GM19324 (cell line): ENCODE results near the gene APLP2.
"Not testable (repeated sequence)": the region's sequence is repeated elsewhere in the genome, so short reads cannot be mapped to it uniquely, and the experiment has no call there.

Experiments
- ATAC-seq: cut with Tn5 transposase; IDR thresholded peaks from one replicate; pipeline ENCODE4 v1.9.1; 2021; ENCODE audit warnings: mild to moderate bottlenecking, moderate library complexity; ENCODE audit not compliant: unreplicated experiment, low FRiP score

Gene APLP2

DNA sequence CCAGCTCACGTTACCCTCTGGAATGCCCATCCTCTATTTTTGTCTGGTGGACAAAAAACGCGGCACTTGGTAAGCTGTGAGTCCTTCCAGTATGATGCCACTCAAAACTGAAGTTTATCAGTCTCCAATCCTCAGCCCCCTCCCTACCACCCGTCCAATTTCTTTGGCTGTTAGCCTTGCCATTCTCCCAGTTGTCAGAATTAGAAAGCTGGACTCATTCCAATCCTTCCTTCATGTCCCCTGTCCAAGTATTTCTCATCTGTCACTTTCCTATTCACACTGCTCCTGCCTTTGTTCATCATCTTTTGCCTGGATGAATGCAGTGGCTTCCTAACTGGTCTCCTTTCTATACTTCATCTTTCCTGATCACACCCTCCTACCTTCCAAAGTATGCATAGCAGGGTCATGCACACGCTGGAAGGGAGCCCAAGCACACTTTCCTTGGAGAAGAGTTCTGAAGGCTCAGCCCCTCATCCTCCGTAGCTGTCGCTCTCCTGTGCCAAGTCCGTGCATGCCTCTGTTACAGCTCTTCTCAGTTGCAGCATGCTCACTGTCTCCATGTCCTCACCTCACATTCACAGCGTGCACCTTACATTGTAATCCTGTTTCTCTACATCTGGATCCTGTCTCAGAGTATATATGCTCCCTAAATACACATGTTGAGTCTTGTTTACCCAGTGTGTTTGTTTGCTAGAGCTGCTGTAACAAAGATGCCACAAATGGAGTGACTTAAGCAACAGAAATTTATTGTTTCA is 19.4 kb downstream of the APLP2 start:
- ATAC-seq = no peak

DNA sequence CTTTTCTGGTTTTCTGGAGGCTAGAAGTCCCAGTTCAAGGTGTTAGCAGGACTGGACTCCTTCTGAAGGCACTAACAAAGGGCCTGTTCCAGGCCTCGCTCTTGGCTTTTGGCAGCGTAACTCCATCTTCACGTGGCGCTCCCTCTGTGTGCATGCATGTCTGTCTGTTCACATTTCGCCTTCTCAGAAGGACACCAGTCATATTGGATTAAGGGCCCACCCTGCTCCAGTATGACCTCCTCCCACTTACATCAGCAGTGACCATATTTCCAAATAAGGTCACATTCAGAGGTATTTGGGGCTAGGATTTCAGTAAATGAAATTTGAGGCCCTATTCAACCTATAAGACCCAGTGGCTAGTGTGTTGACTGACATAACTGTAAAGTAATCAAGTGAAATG is 20.0 kb downstream of the APLP2 start:
- ATAC-seq = no peak

DNA sequence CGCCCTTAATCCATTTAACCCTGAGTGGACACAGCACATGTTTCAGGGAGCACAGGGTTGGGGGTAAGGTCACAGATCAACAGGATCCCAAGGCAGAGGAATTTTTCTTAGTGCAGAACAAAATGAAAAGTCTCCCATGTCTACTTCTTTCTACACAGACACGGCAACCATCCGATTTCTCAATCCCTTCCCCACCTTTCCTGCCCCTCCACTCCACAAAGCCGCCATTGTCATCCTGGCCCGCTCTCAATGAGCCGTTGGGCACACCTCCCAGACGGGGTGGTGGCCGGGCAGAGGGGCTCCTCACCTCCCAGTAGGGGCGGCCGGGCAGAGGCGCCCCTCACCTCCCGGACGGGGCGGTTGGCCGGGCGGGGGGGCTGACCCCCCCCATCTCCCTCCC is 20.8 kb downstream of the APLP2 start:
- not testable (repeated sequence) for ATAC-seq

DNA sequence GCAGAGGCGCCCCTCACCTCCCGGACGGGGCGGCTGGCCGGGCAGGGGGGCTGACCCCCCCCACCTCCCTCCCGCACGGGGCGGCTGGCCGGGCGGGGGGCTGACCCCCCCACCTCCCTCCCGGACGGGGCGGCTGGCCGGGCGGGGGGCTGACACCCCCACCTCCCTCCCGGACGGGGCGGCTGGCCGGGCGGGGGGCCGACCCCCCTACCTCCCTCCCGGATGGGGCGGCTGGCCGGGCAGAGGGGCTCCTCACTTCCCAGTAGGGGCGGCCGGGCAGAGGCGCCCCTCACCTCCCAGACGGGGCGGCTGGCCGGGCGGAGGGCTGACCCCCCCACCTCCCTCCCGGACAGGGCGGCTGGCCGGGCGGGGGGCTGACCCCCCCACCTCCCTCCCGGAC is 21.5 kb downstream of the APLP2 start:
- ATAC-seq = not testable (repeated sequence)

DNA sequence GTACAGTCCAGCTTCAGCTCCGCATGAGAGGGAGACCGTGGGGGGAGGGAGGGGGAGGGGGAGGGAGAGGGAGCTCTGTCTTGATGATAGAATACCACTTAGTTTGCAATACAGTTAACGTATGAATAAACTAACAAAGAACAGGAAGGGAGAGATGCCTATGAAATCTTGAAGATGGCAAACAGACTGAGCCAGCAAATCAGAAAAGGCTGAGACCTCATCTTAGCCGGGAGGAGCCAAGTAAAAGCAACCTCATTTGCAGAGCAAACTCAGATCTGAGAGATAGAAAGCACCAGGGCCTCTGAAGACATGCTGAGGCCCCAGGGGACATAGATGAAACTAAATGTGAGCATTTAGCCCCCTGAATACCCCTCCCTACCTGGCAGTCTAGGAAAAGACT is 23.0 kb downstream of the APLP2 start:
- ATAC-seq = no peak

DNA sequence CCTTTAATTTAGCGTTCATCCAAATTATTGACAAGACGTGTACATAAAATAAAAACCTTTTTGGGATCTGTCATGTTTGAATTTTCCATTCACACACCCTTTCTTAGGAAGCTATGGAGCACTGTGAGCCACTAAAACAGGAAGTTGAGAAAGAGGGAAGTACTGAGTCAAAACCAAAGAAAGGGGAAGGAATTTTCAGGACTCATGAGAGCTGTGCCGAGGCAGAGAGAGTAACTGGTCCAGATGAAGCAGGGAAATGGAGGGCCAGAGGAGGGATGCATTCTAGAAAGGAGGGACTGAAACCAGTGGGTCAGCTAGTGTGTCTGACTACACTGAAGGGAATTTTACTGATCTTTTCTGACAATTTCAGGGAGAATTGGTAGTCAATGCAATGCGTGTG is 24.9 kb downstream of the APLP2 start:
- no peak for ATAC-seq

DNA sequence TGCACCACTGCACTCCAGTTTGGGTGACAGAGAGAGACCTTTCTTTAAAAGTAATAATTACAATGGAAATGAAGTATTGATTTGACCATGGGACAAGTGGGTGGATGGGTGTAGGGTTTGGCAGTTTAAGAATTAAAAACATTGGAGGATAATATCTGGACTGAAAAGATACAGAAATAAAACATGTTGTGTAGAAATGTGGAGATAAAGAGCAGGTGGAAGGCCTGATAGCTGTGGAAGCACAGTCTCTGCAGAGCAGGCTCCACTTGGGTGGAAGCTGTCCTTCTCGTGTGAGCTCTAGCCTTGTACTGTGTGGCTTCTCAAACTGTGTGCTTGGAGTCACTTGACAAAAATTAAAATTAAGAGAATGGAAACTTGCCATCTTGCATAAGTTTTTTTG is 25.6 kb downstream of the APLP2 start:
- ATAC-seq = no peak

DNA sequence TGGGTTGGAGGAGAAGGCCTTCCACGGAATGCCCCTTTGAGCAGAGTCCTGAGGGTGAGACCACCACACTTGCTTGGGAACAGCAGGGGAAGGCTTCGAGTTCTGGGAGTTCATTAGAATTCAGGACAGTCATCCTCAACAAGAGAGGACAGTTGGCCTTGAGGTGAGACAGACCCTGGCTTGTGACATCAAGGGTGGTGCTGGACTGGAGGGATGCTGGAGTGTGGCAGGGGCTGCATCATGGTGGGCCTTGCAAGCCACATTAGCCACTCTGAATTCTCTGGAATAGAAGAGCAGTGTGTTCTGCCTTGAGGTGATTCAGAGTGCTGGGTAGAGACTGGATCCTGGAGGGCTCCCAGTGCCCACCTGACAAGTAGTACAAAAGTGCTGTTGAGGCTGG is 26.3 kb downstream of the APLP2 start:
- ATAC-seq = no peak

DNA sequence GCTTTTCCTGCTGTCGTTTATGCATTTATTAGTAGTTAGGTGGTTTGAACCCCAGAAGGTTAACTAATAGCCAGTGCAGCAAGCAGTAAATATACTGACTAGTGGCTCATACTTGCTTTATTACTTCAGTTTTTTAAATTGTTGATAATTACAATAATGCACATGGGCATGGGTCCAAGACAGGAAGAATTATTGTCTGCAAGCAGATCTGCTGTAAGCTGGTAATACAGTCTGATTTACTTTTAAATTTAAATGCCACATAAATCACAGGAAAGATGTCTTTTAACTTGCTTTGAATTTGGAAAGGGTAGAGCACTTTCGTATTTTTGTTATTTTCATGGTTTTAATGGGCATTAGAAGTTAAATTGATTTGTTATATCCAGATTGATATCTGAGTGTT is 27.1 kb downstream of the APLP2 start:
- ATAC-seq = no peak

DNA sequence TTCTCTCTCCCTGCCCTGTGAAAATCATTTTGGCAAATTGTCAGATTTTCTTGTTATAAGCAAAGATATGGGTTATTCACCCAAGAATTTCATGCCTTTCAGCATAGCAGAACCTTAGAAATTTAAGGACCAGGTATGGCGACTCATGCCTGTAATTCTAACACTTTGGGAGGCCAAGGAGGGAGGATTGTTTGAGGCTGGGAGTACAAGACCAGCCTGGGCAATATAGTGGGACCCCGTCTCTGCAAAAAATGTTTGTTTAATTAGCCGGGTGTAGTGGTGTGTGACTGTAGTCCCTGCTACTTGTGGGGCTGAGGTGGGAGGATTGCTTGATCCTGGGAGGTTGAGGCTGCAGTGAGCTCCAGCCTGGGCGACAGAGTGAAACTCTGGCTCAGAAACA is 27.6 kb downstream of the APLP2 start:
- ATAC-seq = no peak

DNA sequence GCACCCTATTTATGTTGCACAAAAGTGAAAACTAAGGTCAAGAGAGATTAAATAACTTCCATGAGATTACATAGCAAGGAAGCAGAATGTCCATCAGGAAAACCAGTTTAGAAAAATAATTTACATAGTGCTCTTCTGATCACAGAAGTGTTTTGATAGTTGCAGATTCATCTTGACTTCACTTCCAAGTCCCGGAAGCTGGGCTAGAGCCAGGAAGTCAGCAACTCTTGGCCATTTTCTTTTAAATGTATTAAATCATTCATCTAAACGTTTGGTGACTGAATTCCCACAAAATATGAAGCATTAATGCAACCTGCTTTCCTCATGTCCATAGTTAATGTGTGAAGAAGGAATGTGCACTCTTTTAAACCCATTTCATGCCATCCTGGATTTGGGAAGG is 29.7 kb downstream of the APLP2 start:
- ATAC-seq = no peak

DNA sequence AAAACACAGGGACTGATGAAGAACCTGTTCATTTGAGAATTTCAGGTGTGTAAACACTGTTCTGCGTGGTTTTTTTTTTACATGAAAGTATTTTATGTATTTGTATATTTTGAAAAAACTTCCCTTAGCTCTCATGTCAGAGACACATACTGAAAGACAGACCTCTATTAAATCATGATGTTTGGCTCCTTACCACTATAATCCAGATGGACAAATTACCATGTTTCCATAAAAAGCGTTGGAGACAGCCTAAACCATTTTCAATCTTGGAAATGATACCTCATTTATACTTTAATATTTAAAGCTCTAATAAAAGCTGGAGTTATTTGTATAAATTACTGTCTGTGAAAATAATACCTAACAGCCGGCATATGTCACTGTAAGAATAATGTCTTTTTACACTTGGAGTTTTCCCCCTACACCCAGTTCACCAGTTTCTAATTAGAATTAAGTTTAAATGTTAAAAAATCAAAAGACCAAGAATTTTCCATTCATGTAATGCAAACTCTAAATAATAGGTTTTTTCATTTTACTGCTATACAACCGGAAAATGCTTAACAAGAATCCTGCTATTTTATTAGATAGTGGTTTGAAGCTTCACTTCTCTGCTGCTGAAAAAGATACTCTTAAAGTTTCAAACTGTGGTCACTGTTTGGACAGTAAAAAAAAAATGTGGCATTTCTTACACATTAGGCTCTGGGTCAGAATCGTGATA is 30.8 kb downstream of the APLP2 start:
- no peak for ATAC-seq

DNA sequence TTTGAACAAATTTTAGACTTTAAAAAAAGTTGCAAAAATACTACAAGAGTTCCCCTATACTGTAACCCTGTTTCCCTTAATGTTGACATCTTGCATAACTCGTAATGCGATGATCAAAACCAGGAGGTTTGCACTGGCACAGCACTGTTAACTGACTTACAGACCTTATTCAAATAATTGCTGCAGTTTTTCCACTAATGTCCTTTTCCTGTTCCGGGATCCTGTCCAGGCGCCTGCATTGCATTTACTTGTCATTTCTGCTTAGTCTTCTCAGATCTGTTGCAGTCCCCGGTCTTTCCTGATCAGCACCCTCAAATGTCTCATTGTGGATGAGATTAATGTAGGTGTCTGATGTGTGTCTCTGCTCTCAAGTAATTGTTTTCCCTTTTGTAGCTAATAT is 32.0 kb downstream of the APLP2 start:
- no peak for ATAC-seq

DNA sequence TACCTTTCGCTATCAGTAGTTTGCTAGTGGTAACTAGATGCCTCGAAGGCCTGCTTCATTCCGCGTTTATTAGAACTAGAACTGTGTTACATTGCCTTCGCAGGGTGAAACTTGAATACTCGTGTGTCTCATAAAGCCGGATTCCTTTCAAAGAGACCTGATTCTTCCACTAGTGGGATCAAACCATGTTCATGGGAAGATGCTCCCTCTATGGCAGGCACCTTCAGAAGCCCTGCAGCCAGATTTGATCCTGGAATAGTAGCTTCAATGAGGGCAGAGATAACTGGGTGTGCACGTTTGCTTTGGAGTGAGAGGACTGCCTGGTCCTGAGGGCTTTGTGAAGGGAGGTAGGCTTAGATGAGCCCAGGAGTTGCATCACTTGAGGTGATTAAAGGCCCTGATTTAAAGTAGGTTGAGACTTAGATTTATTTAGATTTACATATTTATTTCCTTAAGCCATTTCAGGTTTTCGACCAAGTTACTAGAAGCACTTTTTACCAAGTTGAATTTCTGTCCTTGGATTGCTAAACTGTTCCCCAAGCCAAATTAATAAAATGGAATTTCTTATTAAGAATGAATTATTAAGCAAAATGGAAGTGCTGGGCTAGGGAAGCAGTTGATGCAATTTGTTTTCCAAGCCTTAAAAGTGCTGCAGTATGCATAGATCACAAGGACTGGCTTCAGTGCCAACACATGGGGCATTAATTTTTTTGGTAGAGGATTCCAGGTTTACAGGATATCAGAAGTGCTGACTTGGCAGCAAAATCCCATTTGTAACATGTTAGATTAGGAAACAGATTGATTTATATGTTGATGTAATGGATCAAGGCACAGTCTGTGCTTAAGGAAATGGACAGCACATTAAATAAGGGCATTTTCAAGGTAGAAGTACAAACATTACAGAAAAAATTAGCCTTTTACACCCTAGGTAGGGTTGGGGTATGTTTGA is 32.9 kb downstream of the APLP2 start:
- ATAC-seq = no peak

DNA sequence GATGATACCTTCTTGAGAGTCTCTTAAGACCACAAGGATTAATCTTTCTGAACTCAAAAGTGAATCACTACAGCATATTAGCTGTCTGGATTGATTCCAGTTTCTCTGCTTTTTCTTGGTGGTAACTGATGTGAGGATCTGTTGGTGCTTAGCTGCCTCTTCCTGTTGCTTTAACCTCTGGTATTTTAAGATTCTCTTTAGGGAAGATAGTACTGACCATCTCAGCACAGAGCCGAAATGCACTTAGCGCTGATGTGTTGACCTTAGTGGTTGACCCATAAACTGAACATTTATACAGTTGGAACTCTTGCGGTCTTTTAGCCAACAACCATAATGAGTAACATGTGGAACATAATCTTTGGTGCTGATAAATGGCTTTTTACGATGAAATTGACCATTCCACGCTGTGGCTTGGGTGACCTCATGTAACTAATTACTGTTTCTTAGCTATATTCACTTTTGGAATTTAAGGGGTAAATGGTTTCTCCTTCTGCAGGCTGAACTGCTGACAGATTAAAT is 33.7 kb downstream of the APLP2 start:
- no peak for ATAC-seq

DNA sequence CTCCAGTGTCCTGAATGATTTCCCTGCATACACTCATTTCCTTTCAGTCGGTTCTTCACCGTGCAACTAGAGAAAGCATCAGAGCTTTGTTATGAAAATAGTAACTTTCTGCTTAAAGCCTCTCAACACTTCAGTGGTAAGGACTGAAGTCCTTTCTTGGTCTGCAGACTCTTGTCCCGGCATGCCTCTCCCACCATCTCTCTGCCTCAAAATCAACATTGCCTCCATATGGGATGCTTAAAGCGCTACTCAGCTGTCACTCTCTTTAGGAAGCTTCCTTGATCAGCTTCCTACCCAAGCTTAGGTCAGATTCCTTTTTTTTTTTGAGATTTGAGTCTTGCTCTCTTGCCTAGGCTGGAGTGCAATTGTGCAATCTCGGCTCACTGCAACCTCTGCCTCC is 36.7 kb downstream of the APLP2 start:
- no peak for ATAC-seq

DNA sequence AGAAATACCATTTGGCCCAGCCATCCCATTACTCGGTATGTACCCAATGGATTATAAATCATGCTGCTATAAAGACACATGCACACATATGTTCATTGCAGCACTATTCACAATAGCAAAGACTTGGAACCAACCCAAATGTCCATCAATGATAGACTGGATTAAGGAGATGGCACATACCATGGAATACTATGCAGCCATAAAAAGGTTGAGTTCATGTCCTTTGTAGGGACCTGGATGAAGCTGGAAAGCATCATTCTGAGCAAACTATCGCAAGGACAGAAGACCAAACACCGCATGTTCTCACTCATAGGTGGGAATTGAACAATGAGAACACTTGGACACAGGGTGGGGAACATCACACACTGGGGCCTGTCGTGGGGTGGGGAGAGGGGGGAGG is 39.0 kb downstream of the APLP2 start:
- ATAC-seq = not testable (repeated sequence)

DNA sequence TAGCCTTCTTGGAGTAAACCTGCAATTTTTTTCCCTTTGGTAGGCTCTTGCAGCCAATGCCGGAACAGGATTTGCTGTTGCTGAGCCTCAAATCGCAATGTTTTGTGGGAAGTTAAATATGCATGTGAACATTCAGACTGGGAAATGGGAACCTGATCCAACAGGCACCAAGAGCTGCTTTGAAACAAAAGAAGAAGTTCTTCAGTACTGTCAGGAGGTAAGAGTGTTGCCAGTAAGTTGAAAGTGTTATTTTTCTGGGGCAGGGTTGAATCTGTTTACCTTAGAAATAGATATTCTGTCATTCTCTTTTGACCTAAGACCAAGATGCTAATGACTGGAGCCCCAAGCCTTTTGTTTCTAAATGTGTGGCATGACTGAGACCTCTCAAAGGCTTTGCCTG is 39.7 kb downstream of the APLP2 start:
- no peak for ATAC-seq

DNA sequence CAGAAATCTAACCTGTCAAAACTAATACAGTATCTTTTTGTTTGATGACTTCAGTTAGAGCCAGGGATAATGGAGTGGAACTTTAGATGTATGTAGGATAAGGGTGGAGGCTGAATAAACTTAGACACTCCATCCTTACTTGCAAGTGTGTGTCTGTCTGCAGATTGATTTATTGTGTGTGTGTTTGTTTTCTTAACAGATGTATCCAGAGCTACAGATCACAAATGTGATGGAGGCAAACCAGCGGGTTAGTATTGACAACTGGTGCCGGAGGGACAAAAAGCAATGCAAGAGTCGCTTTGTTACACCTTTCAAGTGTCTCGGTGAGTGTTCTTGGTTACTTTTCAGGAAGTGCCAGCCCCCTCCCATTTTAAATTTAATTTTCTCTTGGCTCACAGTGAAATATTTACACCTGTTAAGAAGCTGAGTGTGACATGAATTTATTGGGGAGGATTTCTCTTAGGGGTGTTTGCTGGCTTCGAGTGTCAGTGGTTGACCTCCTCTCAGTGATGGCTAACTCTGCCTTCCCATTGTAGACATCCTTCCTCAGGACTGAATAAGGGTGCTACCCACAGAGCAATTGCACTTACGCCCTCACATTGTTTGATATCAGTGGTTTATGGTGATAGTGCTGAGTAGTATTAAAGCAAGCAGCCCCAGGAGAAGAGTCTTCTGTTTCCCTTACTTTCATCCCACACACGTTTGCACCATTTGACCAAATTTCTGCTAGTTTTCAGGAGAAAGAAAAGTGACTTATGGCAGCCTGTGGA is 40.8 kb downstream of the APLP2 start:
- ATAC-seq = no peak
